HG03439 (cell line): ENCODE results near the gene EML1.

ENCODE experiments used
- ATAC-seq: cut with Tn5 transposase; IDR thresholded peaks from one replicate; pipeline ENCODE4 v1.9.1; 2021; ENCODE audit warnings: mild to moderate bottlenecking, moderate library complexity; ENCODE audit not compliant: unreplicated experiment

Gene EML1

DNA sequence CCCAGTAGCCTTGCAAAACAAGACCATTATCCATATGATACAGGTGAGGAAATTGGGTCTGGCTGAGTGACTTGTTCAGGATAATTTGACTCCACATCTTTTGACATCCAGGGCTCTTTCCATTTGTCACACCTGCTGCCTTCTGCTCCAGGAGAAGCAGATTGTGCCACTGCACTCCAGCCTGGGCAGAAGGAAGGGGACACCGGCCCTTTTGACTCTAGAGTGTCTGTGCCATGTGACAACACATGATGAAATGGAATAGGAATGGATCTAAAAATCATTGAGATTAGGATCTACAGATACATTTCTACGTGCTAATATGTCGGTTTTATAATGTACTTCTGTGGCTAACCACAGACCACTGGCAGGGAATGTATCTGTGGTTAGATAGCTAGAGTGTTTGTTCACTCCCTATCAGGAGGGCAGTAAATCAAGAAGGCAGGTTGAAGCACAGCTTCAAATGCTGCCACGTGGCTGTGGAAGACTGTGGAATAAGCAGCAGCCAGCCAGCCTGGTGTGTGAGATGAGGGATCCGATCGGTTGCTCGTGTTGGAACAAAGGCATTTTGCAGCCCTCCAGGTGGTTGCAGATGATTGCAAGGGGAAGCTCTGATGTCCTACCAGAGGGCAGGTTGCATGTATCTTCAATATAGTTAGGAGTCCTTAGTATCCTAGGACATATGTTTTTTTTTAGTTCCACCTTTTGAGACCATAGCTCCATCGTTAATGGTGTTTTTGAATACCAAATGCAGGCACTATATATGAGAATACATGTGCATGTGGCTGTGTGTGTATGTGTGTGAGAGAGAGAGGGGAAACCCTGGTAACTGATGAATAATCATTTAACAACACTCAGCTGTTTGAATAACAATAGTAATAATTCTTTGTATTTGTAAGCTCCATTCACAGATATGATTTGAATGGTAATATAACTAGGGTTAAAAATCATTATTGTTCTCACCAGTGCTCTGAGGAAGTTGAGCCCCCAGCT is 28.6 kb downstream of the EML1 start:
- ATAC-seq: no peak

DNA sequence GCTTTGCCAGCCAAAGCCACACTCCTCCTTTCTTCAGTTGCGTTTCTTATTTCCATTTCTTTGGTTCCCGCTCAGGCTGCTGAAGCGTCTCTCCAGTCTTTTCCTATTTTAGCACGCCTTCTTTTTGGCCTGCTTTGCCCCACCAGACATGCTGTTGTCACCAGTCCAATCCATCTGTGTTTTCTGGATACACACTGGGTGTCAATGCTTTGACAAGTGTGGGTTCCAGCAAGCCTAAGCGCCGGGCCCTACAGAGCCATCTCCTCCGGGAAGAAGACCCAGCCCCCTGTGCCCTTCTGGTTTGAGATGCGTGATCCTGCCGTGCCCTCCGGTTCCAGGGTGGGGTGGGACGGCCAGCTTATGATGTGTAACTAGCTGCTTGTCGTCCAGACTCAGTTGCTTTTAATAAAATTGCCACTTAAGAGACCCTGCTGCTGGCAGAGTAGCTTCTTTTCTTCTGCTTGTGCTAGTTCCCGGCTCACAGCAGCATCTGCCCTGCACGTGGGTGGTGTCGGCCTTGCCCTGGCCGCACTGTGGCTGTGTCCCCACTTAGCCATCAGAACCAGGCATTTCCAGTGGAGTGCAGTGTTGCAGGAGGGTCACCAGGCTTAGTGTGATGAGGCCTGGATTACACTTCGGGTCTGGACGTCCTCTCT is 29.7 kb downstream of the EML1 start:
- no peak for ATAC-seq

GRCh38 chr14:99824776-99825175 is 31.6 kb downstream of the EML1 start:
- no peak for ATAC-seq

- no peak for ATAC-seq
These were observed 36.2 kb downstream of the EML1 start for GRCh38 chr14:99829450-99829849.

DNA sequence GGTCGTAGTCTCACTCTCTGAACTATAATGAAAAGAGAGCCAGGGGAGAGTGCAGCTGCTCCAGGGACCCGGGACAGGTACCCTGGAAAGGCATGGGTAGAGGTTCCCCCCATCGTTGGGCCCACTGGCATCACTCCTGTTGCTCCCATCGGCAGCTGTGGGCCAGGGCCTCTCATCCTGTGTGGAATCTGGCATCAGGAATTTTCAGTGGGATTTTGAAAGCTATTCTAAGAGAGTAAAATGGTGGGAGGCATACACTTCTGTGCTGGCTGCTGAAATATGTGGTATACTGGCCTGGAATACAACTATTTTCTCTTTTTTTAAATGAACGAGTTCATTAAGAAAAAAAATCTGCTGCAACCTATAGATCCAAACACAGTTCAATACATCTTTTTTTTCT is 38.1 kb downstream of the EML1 start:
- ATAC-seq: no peak

DNA sequence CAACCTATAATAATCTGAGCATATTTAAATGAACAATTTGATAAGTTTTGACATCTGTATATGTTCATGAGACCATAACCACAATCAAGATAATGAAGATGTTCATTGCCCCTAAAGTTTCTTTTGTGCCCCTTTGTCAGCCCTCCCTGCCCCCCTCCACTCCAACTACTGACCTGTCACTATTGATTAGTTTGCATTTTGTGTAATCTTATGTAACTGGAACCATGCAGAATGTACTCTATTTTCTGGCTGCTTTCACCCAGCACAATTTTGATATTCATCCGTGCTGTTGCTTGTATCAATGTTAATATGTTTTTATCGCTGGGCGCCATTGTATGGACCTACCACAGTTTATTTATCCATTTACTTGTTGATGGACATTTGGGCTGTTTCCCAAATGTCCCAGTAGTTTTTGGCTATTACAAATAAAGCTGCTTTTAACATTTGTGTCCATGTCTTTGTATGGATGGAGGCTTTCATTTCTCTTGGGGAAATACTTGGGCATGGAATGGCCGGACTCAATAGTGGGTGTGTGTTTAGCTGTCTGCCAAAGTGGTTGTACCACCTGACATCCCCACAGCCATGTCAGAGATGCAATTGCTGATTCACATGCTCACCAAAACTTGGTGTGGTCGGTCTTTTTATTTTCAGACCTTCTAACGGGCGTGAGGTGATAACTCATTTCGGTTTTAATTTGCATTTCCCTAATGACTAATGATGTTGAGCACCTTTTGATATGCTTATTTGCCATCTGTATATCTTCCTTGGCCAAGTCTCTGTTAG is 38.9 kb downstream of the EML1 start:
- ATAC-seq: no peak

GRCh38 chr14:99837822-99838221 is 44.6 kb downstream of the EML1 start:
- ATAC-seq: no peak

DNA sequence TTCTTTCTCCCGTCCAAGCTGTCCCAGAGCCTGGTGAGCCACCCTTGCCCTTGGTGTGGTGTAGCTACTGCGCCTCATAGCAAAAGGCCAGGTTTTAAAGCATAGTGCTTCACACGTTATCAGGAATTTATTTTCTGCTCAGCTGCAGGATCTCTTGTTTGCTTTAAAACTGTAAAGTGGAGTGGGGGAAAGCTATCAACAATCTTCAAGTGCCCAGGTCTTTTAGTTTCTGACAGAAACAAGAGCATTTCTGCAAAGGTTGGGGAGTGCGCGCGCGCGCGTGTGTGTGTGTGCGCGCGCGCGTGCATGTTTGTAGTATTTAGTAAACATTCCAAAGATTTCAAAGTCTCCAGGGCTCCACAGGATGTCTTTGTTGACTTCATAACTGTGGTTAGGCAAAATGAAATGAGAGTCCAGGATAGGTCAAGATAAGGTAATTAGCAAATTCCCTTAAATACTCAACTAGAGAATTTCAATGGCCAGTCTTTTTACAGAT is 45.5 kb downstream of the EML1 start:
- no peak for ATAC-seq

- no peak for ATAC-seq
These were observed 46.5 kb downstream of the EML1 start for GRCh38 chr14:99839696-99840095.

GRCh38 chr14:99840265-99840664 is 47.1 kb downstream of the EML1 start:
- no peak for ATAC-seq

DNA sequence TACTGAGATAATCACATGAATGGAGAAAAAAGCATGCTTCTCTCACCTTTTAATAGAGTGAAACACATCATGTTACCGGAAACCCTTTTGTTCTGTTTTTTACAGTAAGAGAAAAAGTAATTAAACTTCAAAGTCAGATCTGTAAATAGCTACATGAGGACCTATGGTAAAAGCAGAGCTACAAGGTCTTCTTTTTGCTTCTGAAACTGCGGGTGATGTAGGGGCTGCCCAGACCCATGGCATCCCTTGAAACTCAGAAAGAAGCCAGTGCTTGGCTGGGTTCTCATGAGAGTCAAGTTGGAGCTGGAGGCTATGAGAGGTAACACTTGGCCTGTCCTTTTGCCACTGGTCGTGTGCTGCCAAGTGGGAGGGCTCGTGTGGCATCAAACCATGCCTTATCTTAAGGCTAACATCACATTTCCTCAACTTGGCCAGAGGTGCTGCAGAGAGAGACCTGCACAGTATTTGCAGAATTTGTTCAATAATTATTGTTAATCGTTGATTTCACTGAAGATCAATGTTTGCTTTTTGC is 47.6 kb downstream of the EML1 start:
- no peak for ATAC-seq

- ATAC-seq: no peak
These were observed 48.3 kb downstream of the EML1 start for GRCh38 chr14:99841436-99842071.

- no peak for ATAC-seq
These were observed 48.9 kb downstream of the EML1 start for GRCh38 chr14:99842141-99842540.

DNA sequence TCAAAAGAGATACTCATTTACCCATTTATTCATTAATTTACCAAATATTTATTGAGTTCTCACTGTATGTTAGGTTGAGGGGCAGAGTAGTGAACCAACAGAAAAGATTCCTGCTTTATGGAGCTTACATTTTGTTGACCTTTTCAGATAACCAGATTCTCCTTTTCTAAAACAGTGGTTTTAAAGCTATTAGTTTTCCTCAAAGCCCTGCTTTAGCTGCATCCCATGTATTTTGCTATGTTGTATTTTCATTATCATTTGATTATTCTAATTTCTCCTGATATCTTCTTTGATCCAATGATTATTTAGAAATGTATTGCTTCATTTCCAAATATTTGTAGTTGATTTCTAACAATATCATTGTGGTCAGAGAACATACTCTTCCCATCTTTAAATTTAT is 53.6 kb downstream of the EML1 start:
- ATAC-seq: no peak

DNA sequence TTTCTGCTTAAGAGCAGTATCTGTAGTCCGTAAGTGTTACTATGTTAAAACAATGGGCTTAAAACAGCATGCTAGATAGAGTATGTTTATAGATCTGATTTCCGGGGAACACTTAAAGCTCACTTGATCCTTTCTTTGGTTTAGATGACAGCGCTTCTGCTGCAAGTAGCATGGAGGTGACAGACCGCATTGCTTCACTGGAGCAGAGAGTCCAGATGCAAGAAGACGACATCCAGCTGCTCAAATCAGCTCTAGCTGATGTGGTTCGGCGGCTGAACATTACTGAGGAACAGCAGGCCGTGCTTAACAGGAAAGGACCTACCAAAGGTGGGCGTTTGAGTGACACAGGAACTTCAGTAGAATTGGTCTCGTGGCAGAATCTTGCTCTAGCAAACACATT is 57.5 kb downstream of the EML1 start:
- no peak for ATAC-seq

GRCh38 chr14:99852578-99852977 is 59.4 kb downstream of the EML1 start:
- ATAC-seq: no peak

DNA sequence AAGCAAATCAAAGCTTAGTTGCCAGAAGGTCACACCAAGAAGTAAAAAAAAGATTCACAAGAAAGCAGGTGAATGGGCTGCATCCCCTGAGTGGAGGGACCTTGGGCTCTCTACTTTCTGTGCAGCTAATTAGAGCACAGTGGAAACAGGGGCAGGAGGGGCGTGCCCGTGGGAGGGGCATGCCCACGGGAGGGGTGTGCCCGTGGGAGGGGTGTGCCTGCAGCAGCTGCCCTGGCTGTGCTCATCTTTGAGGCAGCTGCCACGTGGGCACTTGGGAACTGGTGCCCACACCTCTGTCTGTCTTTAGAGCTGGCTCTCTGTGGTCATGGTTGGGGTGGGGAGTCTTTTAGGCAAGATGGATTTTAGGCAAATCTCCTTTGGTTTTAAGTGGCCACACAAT is 60.0 kb downstream of the EML1 start:
- no peak for ATAC-seq

GRCh38 chr14:99854831-99855230 is 61.6 kb downstream of the EML1 start:
- ATAC-seq: no peak

DNA sequence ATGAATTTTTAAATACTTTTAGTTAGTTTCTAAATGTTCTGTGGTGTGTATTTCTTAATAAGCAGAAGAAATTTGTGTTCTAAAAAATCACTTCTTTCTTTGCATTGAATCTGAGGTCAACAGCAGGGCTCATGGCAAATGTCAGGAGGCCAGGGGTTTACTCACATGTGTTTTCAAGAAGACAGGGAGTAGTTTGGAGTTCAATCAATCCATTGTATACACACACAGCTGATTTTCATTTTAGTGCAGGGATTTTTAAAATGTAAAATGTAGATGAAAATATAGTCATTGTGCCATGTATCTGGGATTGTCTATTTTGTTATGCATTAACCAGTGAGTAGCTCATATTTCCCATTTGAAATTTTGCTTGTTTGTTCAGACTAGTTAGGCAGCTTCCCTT is 62.1 kb downstream of the EML1 start:
- no peak for ATAC-seq

DNA sequence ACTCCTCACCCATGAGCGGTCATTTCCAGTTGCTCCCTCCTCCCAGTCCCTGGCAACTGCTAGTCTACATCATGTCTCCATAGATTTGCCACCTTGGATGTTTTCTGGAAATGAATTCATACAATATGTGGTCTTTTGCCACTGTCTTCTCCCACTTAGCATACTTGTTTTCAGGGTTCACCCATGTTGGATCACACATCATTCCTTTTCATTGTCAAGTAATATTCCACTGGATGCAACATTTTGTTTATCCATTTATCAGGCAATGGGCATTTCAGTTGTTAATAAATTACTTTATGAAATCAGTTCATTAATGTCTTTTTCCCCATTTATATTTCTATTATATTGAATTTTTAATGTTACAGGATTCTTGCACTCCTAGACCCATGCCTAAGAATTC is 64.3 kb downstream of the EML1 start:
- no peak for ATAC-seq

DNA sequence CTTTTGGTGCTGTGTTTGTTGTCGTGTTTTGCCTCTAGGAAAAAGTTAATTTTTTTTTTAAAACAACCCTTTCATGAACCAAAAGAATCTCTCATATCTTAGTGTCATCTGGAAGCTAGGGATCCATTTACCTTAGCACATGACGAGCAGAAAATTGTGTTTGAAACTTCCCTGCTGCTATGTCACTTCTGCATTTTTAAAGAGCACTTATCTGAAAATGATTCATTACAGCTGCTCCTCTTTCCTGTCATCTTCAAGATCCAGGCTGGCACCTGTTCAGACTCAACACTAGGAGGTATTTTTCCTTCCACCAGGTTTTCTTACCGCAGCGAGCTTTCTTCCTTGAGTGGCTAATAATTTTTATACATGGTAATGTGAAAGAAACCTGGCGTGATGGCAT is 67.0 kb downstream of the EML1 start:
- no peak for ATAC-seq
